K562 (cell line): ENCODE data around the gene JPH4. TPM values are rescaled to one million over a fixed set of nuclear protein-coding genes. Genes with fewer than 3 reads are reported as not detected.

ENCODE experiments used
- ATAC-seq: fragments of 200-7000 bp; cut with Tn5 transposase; 3 replicates; pipeline ENCODE4 v1.9.1; 2020; ENCODE audit warnings: moderate library complexity
- BruUV-seq: library from RNA; stranded (reverse); fragments of 400-500 nt; replicated peaks from 2 replicates; lab custom pipeline; 2021; lab: Mats Ljungman, UMichigan
- CTCF ChIA-PET: fragments of 300-600 bp; formaldehyde crosslinking; extraction: SDS; loops from one replicate; lab custom pipeline; 2021; ENCODE audit warnings: low intra/inter-chr PET ratio; lab: Yijun Ruan, JAX
- POLR2A ChIA-PET: fragments of 300-600, 350-650 bp; sonication (Branson Sonifier 250); formaldehyde crosslinking; extraction: SDS; loops from one replicate; lab custom pipeline; 2021; ENCODE audit warnings: antibody characterized with exemption, inconsistent platforms; lab: Yijun Ruan, JAX
- DNase-seq, 4 experiments: peaks; one replicate each; pipeline versions ENCODE4 v3.0.0 to v3.0.0-alpha.2; 2011 to 2018; ENCODE audit warnings: low spot score in 3 of 4, mixed read lengths in 3 of 4; ENCODE audit errors: extremely low read depth in 1 of 4
- FAIRE-seq: peaks from 2 replicates; lab custom pipeline; 2011; peaks lifted over from hg19 to GRCh38; lab: Jason Lieb, UNC
- H2AFZ ChIP-seq: 2 replicates; pipeline ENCODE4 v1.6.0; 2011; ENCODE audit warnings: low read depth, low read length, control low read depth, inconsistent platforms
- H3K27ac ChIP-seq: fragments of 200-600 bp; 3 replicates; pipeline ENCODE4 v1.8.0; 2011; ENCODE audit warnings: low read depth, mild to moderate bottlenecking, control low read depth, inconsistent platforms, low read length, moderate library complexity, mixed read lengths; ENCODE audit errors: extremely low read depth
- H3K27me3 ChIP-seq, 2 experiments: fragments of 300-600 bp in 1 of 2; 2 replicates in 1 of 2; 3 replicates in 1 of 2; pipeline versions ENCODE4 v1.6.0 to v1.8.0; 2011; ENCODE audit warnings: inconsistent platforms in 2 of 2, low read length in 2 of 2, mild to moderate bottlenecking in 1 of 2, mixed read lengths in 1 of 2, moderate library complexity in 1 of 2; ENCODE audit not compliant: control insufficient read depth in 2 of 2, insufficient read depth in 2 of 2
- H3K36me3 ChIP-seq: fragments of 300-600 bp; 3 replicates; pipeline ENCODE4 v1.8.0; 2011; ENCODE audit warnings: mild to moderate bottlenecking, low read length, inconsistent platforms; ENCODE audit not compliant: control insufficient read depth, insufficient read depth
- H3K4me1 ChIP-seq, 2 experiments: fragments of 200-600 bp in 1 of 2; replicated peaks in 1 of 2; 2 replicates in 1 of 2; 3 replicates in 1 of 2; pipeline versions ENCODE4 v1.5.1 to v1.8.0; 2011; ENCODE audit warnings: inconsistent platforms in 2 of 2, low read length in 2 of 2, mild to moderate bottlenecking in 1 of 2, mixed read lengths in 1 of 2, moderate library complexity in 1 of 2; ENCODE audit not compliant: control insufficient read depth in 2 of 2, insufficient read depth in 2 of 2
- H3K4me2 ChIP-seq: 2 replicates; pipeline ENCODE4 v1.6.1; 2011; ENCODE audit warnings: low read length, control low read depth, inconsistent platforms, mixed read lengths; ENCODE audit not compliant: insufficient read depth
- H3K4me3 ChIP-seq: fragments of 200-600 bp; sonication (generic), shearing (Covaris generic); 2 replicates; pipeline ENCODE4 v1.5.1; 2016; ENCODE audit warnings: control low read depth, inconsistent platforms
- H3K79me2 ChIP-seq: fragments of 200-600 bp; 3 replicates; pipeline ENCODE4 v1.8.0; 2011; ENCODE audit warnings: low read length, inconsistent platforms; ENCODE audit not compliant: control insufficient read depth, insufficient read depth
- H3K9ac ChIP-seq, 2 experiments: 2 replicates each; pipeline versions ENCODE4 v1.6.0 to v1.6.1; 2011; ENCODE audit warnings: low read depth in 2 of 2, low read length in 2 of 2, control low read depth in 1 of 2, inconsistent platforms in 1 of 2, mild to moderate bottlenecking in 1 of 2, mixed read lengths in 1 of 2; ENCODE audit not compliant: insufficient read depth in 1 of 2
- H3K9me1 ChIP-seq: one replicate; pipeline ENCODE4 v1.6.0; 2011; ENCODE audit warnings: inconsistent platforms, mild to moderate bottlenecking, low read length, moderate library complexity; ENCODE audit not compliant: control insufficient read depth, insufficient read depth
- H3K9me3 ChIP-seq: replicated peaks from 2 replicates; pipeline ENCODE4 v1.5.1; 2011; ENCODE audit warnings: low read depth, low read length, inconsistent platforms; ENCODE audit not compliant: control insufficient read depth, insufficient read depth
- H4K20me1 ChIP-seq: replicated peaks from 2 replicates; pipeline ENCODE4 v1.6.1; 2011; ENCODE audit warnings: low read length, inconsistent platforms, mixed read lengths; ENCODE audit not compliant: control insufficient read depth, insufficient read depth
- BDP1 ChIP-seq: IDR thresholded peaks from 3 replicates; pipeline ENCODE4 v1.6.1; 2011; ENCODE audit not compliant: insufficient read length, insufficient read depth
- CBX3 ChIP-seq, 2 experiments: IDR thresholded peaks; 1 replicate in 1 of 2; 2 replicates in 1 of 2; pipeline ENCODE4 v1.6.1; 2012; ENCODE audit warnings: inconsistent platforms in 2 of 2, low read length in 2 of 2, borderline replicate concordance in 1 of 2, control low read depth in 1 of 2
- DACH1 ChIP-seq: fragments of 450-650 bp; IDR thresholded peaks from 2 replicates; pipeline ENCODE4 v1.6.1; 2018; ENCODE audit not compliant: partially characterized antibody
- FOXA3 ChIP-seq, 2 experiments: fragments of 450-650 bp in 1 of 2; sonication (generic) in 1 of 2; formaldehyde crosslinking; IDR thresholded peaks in 1 of 2; conservative IDR thresholded peaks in 1 of 2; 2 replicates each; pipeline versions ENCODE4 v1.4.0 to v1.8.0; 2020 to 2022; ENCODE audit warnings: mild to moderate bottlenecking in 2 of 2, missing genetic modification reagents in 1 of 2
- HMG20B ChIP-seq: fragments of 250-450 bp; sonication (Bioruptor Pico); IDR thresholded peaks from 2 replicates; pipeline ENCODE4 v1.5.0; 2021; ENCODE audit warnings: mild to moderate bottlenecking
- ILF3 ChIP-seq: fragments of 450-650 bp; IDR thresholded peaks from 2 replicates; pipeline ENCODE4 v1.6.1; 2018; ENCODE audit warnings: antibody characterized with exemption, mild to moderate bottlenecking, moderate library complexity, borderline replicate concordance
- IRF2 ChIP-seq: sonication (generic); formaldehyde crosslinking; IDR thresholded peaks from 2 replicates; pipeline ENCODE4 v1.8.1; 2022; ENCODE audit warnings: mild to moderate bottlenecking, missing genetic modification reagents
- NBN ChIP-seq: fragments of 450-650 bp; IDR thresholded peaks from 2 replicates; pipeline ENCODE4 v1.6.1; 2016; ENCODE audit warnings: low read depth, mild to moderate bottlenecking
- NCOA6 ChIP-seq: fragments of 450-650 bp; IDR thresholded peaks from 2 replicates; pipeline ENCODE4 v1.6.1; 2017; ENCODE audit warnings: mild to moderate bottlenecking
- NUFIP1 ChIP-seq: fragments of 450-650 bp; IDR thresholded peaks from 2 replicates; pipeline ENCODE4 v1.6.1; 2018; ENCODE audit not compliant: partially characterized antibody
- RB1 ChIP-seq: fragments of 450-650 bp; IDR thresholded peaks from 2 replicates; pipeline ENCODE4 v1.6.1; 2017; ENCODE audit warnings: low read depth, mild to moderate bottlenecking
- SMARCC2 ChIP-seq: fragments of 450-650 bp; IDR thresholded peaks from 2 replicates; pipeline ENCODE4 v1.6.1; 2017; ENCODE audit warnings: antibody characterized with exemption, moderate library complexity, mild to moderate bottlenecking, low read depth
- STAT5B ChIP-seq: fragments of 250-450 bp; sonication (Bioruptor Pico); IDR thresholded peaks from 2 replicates; pipeline ENCODE4 v1.8.0; 2021; ENCODE audit warnings: mild to moderate bottlenecking, inconsistent platforms
- ZNF263 ChIP-seq: sonication (generic); formaldehyde crosslinking; IDR thresholded peaks from 2 replicates; pipeline ENCODE4 v1.8.0; 2022; ENCODE audit warnings: mild to moderate bottlenecking, missing genetic modification reagents, borderline replicate concordance
- ZNF717 ChIP-seq: fragments of 250-450 bp; sonication (Bioruptor Pico); IDR thresholded peaks from 2 replicates; pipeline ENCODE4 v1.5.0; 2021
- WGBS: fragments of 100-300 bp; shearing (Covaris generic); methylation state at CpG from one replicate; pipeline ENCODE4 v1.1.6; 2016; ENCODE audit warnings: low coverage, mixed read lengths; ENCODE audit not compliant: insufficient coverage; ENCODE audit errors: missing lambda C conversion rate; 5-methylcytosine and 5-hydroxymethylcytosine counted together
- in situ Hi-C: fragments of 300-500 bp; cut with MboI; formaldehyde crosslinking; loops from 4 replicates; pipeline ENCODE4 v1.15.0; 2018; ENCODE audit warnings: inconsistent platforms, mixed read lengths
- intact Hi-C: fragments of 100-400 bp; cut with micrococcal nuclease; formaldehyde crosslinking; loops from 2 replicates; pipeline ENCODE4 v1.14.2; 2022
- polyA plus RNA-seq, 8 experiments: library from polyadenylated mRNA; depleted of rRNA in 4 of 8; stranded (reverse) in 5 of 8; unstranded in 3 of 8; fragments of >200 nt; fragmentation: Nextera tagmentation in 2 of 8; fragmentation: Illumina TruSeq in 1 of 8; extraction: Ambion mirVana in 2 of 8; extraction: Trizol in 1 of 8; gene quantifications; 2 replicates each; pipeline versions ENCODE4 v1.2.1 to v1.2.3, GENCODE V29; 2011 to 2014; ENCODE audit warnings: inconsistent platforms in 1 of 8, missing spikeins in 1 of 8
- total RNA-seq, 7 experiments: library from RNA; depleted of rRNA in 6 of 7; stranded (reverse); fragments of >200 nt in 6 of 7; fragmentation: Illumina TruSeq in 2 of 7; extraction: Trizol in 2 of 7; gene quantifications; 2 replicates each; pipeline versions ENCODE4 v1.2.1 to v1.2.3, GENCODE V29; 2011 to 2021; ENCODE audit warnings: low replicate concordance in 1 of 7
- TF ChIP-seq, protein P1 (sequence below): fragments of 450-650 bp; conservative IDR thresholded peaks from 2 replicates; pipeline ENCODE4 v1.6.1; 2016; ENCODE audit warnings: missing genetic modification characterization, low read depth, mild to moderate bottlenecking, missing compliant biosample characterization, moderate library complexity
- TF ChIP-seq, protein P2 (sequence below): fragments of 200-800 bp; sonication (Bioruptor generic); IDR thresholded peaks from 2 replicates; pipeline ENCODE4 v1.6.1; 2017; ENCODE audit warnings: missing genetic modification characterization, missing compliant biosample characterization

JPH4 gene
- total and polyA plus RNA-seq, 9 of the 15 experiments (the other 6 are each of a cell fraction or from before 2014, with no cell fraction given): 0.04 to 0.13 (median 0.06) TPM; not detected in 5

DNA sequence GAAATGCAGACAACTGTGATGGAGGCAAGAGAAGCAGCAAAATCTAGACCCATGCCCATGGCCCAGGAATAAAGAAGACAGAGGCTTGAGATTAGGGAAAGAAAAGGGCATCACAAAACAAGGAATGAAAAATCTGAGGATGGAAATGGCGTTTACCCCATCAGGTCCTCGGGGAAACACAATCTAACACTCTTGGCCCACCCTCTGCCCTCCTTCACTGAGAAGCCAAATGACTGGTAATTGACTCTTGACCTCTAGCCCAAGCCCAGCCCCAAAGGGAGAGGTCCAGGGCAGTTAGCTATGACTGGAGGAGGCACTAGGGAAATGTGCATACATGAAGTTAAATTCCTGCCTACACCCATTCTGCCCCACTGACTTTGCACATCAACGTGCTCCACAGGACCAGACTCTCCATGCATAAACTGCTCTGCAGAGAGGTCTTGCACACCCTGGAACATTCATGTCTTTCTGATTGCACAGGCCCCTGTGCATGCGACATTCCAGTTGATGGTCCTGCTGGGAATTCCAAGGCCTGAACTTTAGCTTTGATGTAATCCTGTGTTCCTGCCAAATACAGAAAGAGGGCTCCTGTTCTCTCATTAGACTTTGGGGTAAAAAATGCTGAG is 32.7 kb downstream of the JPH4 start:
- CTCF ChIA-PET: no interaction called here
- intact Hi-C loops: no loop called here
- Histone ChIP-seq H4K20me1 (no peaks in the 10 kb centered on the region), H3K27ac (no peak overlapping the region), H3K27me3 (peaks cover 0 to 9% of the 10 kb centered on the region in 2 experiments; a peak in 1 of 5 replicates)
- FAIRE-seq (no peak), ATAC-seq (no peak)
- TF ChIP-seq BDP1: no peak
- TF ChIP-seq CBX3 (IDR thresholded peaks at IDR 0.05; ENCODE audit: borderline replicate concordance in 1 of 2, low read length in 2 of 2): no peak
- no peak for TF ChIP-seq NCOA6
- TF ChIP-seq ZNF263 (CRISPR knock-in tag): no peak
- TF ChIP-seq, protein P1, sequence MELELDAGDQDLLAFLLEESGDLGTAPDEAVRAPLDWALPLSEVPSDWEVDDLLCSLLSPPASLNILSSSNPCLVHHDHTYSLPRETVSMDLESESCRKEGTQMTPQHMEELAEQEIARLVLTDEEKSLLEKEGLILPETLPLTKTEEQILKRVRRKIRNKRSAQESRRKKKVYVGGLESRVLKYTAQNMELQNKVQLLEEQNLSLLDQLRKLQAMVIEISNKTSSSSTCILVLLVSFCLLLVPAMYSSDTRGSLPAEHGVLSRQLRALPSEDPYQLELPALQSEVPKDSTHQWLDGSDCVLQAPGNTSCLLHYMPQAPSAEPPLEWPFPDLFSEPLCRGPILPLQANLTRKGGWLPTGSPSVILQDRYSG (tag): no peak
- no peak for TF ChIP-seq NUFIP1
- TF ChIP-seq HMG20B (CRISPR knock-in tag): no peak
- TF ChIP-seq FOXA3 (CRISPR knock-in tag; conservative IDR thresholded peaks at IDR 0.05 in 1 of 2, IDR thresholded peaks at IDR 0.05 in 1 of 2): no peak
- TF ChIP-seq DACH1: no peak
- no peak for TF ChIP-seq IRF2 (CRISPR knock-in tag)
- TF ChIP-seq STAT5B (CRISPR knock-in tag): no peak
- no peak for TF ChIP-seq SMARCC2
- no peak for TF ChIP-seq ILF3
- no peak for TF ChIP-seq RB1
- no peak for TF ChIP-seq NBN
- no peak for TF ChIP-seq ZNF717 (CRISPR knock-in tag)
- TF ChIP-seq, protein P2, sequence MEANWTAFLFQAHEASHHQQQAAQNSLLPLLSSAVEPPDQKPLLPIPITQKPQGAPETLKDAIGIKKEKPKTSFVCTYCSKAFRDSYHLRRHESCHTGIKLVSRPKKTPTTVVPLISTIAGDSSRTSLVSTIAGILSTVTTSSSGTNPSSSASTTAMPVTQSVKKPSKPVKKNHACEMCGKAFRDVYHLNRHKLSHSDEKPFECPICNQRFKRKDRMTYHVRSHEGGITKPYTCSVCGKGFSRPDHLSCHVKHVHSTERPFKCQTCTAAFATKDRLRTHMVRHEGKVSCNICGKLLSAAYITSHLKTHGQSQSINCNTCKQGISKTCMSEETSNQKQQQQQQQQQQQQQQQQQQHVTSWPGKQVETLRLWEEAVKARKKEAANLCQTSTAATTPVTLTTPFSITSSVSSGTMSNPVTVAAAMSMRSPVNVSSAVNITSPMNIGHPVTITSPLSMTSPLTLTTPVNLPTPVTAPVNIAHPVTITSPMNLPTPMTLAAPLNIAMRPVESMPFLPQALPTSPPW (CRISPR knock-in tag): no peak
- TF ChIP-seq, all 486 proteins: peak for 0
- Histone ChIP-seq H2AFZ (no peak overlapping the region), H3K9me1 (no peaks in the 10 kb centered on the region), H3K4me1 (peaks cover 6 to 10% of the 10 kb centered on the region in 2 experiments; a peak in 4 of 5 replicates), H3K4me2 (no peak overlapping the region), H3K4me3 (no peak overlapping the region), H3K9me3 (no peaks in the 10 kb centered on the region), H3K79me2 (no peaks in the 10 kb centered on the region), H3K36me3 (no peaks in the 10 kb centered on the region), H3K9ac (no peak overlapping the region)
- POLR2A ChIA-PET: interaction anchor here (0.6 to 0.7 kb wide), 2 partner anchors 18 to 579 kb away, joined by 3 read pairs; no protein-coding TSS in a partner anchor
- in situ Hi-C loops: no loop called here
- no peak for DNase-seq
- no TSS peak for BruUV-seq
- 25% methylated on average over 4 of the region's 4 CpGs for WGBS
